Stimulated activated CD8-positive, alpha-beta memory T cell treated with anti-CD3 and anti-CD28 coated beads, Interleukin-4, amount 100 ng/mL, for 4 hours (primary cell): ENCODE data around the gene KCNIP4.

ENCODE experiments used
- DNase-seq, 2 donors: peaks; one replicate each; pipeline ENCODE4 v3.0.0-alpha.2; 2020; ENCODE audit warnings: low read depth in 2 of 2, low spot score in 1 of 2

The KCNIP4 gene

DNA sequence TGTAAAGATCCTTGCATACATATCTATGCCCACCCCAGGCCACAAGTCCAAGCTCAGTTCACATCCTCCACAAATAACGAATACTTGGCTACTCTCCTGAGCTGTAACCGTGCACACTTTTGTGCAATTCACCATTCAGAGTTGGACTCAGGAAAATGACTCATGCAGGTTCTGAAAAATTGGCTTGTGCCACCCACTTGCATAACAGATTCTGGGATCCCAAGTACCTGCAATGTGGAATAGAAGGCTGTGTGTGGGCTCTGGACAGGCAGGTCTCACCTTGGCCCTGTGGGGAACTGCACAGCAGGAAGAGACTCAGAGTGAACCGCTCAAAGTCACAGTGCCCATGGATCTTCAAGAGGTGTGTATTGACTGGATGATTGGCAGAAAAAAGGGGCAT lies 745.6 kb downstream of the KCNIP4 start:
- no peak for DNase-seq

DNA sequence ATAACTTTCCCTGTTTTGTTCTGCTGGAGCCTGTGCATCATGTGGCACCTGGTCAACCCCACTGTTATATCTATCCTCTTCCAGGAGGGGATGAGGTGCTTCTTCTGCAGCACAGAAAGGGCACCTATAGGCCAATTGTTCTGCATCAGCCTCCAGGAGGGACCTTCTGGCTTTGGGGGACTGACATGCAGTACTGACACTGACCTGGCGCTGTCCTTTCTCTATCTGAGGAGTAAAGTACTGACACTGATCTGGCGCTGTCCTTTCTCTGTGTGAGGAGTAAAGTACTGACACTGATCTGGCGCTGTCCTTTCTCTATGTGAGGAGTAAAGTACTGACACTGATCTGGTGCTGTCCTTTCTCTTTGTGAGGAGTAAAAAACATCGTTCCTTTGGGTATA lies 749.9 kb downstream of the KCNIP4 start:
- no peak for DNase-seq

DNA sequence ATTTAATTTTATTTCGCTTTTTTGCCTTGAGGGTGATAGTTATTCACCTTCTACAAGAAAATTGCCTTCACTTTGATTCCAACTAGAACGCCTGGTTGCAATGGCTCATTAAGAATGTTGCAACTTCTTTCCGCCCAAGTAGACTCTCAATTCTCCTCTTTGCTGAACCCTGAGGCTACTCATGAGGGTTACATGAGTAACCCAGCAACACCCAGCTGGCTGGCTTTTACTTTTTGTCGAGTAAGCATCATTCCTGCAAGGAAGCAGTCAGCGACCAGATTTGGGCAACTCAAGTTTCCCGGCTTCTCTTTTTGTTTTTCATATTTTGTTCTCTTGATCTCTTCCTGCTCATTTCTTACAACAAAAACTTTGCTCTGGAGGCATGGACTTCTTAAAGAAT lies 752.9 kb downstream of the KCNIP4 start:
- DNase-seq: no peak

DNA sequence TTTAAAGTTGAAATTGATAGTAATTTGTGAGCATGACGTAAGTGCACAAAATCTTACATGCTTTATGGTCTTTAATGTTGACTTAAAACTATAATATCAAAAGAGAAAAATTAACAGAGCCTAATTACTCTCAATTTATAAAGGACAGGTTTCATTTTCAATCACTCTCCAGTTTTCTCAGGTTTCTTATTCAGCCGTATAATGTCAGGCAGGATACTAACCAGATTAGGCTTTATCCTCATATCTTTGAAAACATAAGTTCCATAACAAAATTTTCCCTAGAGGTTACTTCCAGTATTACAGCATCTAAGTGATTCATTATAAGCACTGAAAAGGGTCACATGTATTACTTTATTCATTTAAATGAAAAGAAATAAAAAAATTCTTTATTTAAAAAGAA lies 756.2 kb downstream of the KCNIP4 start:
- DNase-seq: no peak

DNA sequence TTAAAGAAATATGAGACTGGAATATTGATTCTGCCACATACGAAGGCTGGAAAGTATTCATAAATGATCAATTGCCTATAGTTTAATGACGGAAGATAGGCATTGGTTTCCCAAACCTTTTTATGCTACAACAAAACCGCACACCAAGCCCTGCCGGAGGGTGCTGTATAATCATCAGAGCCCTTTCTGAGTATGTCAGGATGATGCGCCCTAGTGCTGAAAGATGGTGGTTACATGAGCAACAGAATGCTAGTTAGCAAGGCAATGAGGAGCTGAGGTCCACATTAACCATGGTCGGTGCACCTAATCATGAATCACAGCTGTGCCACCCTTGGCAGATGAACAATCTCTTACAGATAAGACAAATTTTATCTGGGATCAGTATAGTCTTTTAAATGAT lies 757.3 kb downstream of the KCNIP4 start:
- no peak for DNase-seq

DNA sequence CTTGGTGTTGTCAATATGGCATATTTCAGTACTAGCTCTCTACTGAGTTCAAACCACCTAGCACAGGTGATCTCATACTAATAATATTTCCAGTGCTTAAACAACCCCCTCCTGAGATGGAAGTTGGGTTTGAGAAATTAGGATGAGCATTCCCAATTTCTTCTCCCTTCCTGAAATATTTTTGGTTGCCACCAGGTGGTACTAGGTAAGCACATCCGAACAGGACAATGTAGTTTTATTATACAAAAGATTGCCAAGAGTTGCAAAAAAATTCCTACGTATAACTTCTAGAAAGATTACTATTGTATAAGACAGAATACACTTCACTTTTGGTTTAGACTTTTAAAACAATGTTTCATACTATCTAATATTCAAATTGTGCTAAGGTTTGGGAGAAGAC lies 763.8 kb downstream of the KCNIP4 start:
- DNase-seq: no peak

DNA sequence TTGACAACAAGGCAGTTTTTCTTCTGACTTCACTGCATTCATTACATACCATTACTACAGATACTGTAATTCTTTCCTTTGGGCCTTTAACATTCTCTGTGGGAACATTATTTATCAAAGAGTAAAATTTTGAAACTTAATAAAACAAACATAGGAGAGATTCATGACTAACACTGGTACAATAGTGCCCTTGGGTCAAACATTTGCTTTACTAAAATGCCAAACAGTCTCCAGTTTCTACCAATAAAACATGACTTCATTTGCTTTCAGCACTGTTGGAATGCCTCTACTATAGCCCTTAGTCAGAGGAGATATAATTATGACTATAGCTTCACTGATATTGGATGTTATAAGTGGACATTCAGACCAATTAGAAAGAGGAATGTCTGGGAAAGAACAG lies 766.9 kb downstream of the KCNIP4 start:
- no peak for DNase-seq

DNA sequence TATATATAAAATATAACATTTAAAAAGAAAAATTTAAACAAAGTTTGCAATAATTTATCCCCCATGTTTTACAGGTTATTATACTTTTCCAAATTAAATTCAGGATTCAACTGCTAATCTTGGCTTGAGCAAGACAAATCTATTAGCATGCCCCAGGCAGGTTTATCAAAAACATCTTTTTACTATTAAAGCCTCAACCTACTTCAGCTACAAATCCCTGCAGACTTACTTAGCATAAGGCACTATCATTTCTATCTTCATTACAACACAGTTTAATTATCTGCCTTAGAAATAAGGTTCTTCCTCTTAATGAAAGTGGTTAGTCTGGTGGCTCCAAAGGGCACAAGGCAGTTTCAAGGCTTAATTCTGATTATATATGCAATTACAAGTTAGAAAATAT lies 770.7 kb downstream of the KCNIP4 start:
- no peak for DNase-seq

DNA sequence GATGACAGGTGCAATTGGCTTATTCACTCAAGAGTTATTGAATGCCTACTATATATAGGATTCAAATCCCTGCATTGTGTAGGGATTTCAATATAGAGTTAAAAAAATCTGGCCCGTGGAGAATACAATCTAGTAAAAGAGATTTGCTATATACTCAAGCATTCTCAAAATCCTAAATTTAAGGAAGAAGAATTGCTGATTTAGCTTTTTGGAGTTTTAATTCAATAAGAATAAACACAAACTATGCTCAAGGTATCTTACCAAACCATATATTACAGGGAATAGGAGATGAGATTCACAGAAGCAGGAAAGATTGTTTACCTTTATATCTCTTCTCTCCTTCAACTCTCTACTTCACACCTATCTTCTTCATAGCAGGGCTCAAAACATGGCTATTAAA lies 771.5 kb downstream of the KCNIP4 start:
- DNase-seq: no peak

DNA sequence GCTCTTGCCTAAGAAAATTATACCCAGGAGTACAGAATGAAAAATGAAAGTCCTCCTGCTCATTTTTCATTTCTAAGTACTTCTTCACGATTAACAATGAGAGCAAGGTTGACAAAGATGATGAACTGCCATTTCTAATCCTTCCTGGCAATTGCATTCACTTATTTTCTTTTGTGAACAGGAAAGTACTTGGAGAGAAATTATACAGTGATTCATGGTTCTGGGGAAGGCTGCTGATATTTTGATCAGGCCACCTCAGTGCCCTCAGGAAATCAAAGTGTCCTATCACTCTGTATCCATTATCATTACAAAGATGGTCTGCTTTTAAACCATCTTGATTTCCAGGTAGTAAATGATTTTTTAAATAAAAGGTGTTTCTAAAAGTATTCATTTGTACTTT lies 780.9 kb downstream of the KCNIP4 start:
- DNase-seq: no peak

DNA sequence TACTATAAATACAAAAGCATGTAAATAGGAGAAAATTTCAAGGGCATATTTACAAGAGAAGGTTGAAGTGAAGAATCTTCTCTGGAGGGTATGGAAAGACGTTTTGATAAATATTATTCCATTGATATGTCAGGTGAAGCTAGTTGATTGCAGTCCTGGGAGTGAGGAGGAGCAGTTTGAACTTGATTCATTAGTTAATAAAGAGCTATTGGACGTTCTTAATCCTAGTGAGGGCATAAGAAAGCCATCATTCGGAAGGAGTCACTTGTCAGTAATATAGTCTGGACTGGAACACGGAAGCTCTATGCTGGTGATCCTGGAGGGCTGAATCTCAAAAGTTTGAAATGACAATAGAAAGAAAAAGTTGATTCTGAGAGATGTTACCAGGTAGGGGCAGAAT lies 793.2 kb downstream of the KCNIP4 start:
- no peak for DNase-seq

DNA sequence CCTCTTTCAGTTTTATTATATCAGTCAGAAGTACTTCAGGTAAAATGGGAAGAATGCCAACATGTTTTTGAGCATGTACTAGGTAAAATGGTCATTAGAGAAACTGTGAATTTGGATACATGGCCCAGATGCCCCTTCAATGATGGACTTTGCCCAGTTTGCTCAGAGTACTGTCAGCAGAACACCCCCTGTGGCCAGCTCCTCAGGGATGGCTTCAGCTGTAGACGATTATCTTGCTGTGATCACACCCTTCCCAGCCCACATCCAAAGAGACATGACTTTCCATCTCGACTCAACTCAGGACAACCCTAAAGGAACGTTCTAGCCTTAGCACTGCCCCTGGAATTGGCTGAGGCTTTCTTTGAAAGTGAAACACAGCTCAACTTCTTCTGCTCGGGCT lies 809.2 kb downstream of the KCNIP4 start:
- DNase-seq: no peak

DNA sequence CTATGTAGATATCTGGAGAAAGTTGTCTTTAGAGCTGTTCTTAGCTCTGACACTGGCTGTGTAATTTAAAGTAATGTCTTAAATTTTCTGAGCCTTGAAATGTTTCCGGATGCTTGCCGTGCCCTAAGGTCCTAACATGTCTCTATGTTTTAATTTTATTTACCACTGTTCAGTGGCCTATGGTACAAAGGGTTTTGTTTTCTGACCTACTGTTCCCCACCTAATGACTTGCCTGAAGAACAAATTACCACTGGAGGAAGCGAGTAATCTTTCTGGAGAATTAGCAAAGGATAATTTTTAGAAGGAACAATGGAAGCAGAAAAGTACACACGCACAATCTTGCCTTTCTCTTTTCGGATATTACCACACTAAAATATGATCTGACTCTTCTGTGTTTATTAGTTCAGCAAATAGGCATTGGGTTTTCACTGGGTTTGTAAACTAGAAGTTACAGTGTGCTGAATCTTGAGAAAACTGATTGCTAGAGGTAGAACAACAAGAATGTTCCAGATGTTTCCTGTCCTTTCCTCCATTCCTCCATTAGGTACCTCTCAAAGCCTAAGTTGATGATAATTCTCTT lies 812.4 kb downstream of the KCNIP4 start:
- DNase-seq: no peak

DNA sequence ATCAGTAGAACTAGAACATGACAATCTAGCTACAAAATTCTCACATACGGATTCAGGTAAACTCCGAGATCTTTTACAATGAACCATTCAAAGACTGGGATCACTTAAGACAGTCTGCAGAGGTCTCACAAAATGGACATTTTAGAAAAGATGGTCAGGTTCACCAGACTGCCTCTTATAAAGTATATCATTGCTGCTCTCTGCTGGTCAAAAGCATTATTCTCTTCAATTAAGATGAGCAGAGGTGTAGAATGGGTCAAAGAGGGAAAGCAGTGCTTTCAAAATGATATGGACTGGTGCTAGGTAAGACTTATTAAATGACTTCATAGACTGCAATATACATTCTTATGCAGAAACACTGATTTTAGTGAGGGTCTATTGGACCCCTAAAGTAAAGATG lies 813.6 kb downstream of the KCNIP4 start:
- DNase-seq: no peak

DNA sequence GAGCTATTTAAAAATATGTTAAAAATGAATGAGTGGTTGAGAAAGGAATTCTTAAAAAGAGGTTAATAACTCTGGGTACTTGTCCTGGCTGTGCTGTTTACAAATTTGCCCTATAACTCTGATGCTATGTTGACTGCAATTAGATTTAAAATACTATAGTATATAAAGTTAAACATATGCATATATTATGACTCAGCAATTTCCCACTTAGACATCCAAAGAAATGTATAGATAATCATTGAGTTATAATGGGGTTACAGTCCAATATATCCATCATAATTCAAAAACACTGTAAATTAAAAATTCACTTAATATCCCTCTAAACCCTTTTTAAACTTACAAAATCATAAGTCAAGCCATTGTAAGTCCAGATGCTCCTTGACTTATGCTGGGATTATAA lies 818.0 kb downstream of the KCNIP4 start:
- no peak for DNase-seq

DNA sequence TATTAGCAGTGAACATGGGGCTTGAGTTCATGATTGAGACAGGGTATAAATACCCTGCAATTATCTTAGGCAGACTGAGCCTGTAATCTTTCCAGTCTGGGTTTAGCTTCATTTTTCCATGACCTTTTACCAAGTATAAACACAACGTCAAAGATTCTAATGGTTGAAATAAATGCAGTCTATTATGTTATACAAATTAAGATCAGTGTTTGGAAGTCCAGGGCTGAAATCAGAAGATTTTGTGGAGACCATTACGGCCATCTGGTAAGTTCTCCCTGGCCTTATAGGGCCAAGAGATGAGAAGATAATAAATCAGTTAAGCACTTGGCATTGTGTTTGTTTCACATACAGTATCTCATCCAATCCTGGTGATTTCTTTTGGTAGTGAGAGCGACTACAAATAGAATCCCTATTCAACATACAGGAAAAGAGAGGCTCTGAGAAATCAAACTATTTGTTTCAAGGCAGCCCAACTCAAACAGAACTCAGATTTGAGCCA lies 822.5 kb downstream of the KCNIP4 start:
- DNase-seq: no peak

DNA sequence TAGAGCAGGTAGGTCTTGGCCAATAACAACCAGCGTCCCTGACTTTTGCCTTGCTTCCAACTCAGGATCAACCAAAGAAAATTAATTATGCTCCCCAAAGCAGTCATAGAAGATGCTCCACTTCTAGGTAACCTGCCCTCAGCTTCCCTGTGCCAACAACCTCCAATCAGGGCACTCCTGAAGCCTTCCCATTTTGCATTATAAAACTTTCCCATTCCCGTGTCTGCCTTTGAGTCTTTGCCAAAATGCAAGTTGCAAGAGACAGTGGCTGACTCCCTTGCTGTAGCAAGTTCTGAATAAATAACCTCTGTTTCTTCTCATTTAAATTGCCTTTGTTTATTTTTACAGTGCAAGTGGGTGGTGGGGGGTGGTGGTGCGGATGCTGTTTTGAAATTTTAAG lies 830.3 kb downstream of the KCNIP4 start:
- DNase-seq: no peak

DNA sequence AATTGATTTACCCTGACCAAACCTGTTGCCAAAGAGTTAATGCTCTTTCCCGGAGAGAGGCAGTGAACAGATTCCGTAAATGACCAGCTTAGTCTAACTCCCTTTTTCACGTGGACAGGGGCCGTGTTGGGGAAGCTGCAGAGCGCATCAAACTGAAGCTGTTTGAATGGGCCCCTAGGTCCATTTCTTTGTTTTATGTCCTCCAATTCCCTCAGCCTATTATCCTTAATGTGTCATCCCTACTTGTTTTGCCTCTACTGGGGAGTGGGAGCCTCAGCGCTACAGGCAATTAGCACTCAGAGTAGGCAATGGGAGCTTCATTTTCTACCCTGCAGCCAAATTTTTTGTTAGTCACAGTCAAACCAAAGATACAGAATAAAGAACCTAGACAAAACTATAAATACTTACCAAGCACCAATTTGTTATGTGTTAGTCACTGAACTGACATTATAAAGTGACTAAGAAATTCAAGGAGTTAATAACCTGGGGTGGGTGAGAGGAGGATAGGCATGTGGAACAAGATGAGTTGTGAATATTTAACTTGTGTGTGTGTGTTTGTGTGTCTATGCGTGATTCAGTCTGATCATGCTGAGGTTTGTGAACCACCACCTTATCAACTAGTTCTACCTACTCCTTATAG lies 830.9 kb downstream of the KCNIP4 start:
- no peak for DNase-seq

DNA sequence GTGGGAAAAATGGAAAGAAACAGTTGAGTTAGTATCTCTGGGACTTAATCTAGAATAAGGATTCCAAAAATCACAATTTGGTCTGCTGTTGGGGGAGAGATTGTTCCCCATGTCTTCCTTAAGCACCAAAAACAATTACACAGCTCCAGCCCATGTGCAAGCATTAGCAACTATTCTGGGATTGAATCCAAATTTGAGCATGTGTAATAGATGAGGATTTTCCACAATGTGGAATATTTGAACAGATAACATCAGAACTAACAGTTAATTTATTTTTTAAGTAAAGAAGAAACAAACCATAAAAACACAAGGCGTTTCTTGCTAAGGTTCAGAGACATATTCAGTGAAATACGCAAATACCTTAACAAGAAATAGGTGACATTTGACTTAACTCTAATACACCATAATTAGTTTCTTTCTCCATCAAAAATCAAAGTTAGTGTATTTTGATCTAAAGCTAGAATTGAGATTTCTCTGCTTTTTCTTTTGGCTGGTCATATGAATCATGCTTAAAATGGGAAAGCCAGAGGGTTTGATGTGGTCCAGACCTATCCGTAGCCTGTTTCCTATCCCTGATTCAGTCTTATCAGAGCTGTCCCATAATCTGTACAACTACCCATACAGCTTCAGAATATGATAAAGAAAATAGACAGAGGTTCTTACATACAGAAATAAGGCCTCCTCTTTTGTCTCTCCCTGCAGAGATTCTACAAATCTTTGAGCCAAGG lies 834.9 kb downstream of the KCNIP4 start:
- DNase-seq: no peak

DNA sequence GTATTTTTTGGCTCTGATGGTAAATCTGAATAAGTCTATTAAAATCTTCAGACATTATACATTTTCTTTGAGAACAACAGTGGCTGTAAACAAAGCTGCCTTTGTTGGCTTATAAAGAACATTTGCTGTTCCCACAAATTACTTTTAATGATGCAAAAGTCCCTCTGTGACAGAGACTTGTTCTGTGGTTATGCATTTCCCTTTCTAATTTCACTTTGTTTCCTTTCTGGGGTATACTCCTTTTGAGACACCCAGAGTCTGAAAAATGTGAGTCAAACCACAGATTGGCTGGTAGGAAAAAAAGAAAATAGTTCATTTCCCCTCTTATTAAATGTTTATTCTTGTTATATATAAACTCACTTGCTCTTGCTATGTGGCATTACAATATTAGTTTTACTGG lies 845.9 kb downstream of the KCNIP4 start:
- DNase-seq: no peak

DNA sequence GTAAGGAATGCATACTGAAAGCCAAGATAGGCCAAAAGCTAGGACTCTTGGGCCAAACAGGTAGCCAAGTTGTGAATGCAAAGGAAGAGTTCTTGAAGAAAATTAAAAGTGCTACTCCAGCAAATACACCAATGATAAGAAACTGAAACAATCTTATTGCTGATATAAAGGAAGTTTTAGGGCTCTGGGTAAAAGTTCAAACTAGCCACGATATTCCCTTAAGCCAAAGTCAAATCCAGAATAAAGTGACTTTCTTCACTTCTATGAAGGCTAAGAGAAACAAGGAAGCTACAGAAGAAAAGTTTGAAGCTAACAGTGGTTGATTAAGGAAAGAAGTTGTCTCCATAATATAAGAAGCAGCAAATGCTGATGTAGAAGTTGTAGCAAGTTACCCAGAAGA lies 850.7 kb downstream of the KCNIP4 start:
- DNase-seq: no peak

DNA sequence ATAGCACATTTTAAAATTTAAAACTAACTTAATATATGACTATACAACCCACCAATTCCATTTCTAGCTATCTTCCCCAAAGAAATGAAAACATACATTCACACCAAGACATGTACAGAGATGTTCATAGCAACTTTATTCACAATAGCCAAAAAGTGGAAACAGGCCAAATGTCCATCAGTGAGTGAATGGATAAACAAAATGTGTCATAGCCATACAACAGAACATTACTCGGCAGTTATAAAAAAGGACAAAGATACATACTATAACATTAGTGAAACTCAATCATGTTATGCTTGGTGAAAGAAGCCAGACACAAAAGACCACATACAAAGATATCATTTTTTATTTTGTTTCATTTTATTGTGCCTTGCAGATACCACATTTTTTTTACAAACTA lies 851.5 kb downstream of the KCNIP4 start:
- no peak for DNase-seq

DNA sequence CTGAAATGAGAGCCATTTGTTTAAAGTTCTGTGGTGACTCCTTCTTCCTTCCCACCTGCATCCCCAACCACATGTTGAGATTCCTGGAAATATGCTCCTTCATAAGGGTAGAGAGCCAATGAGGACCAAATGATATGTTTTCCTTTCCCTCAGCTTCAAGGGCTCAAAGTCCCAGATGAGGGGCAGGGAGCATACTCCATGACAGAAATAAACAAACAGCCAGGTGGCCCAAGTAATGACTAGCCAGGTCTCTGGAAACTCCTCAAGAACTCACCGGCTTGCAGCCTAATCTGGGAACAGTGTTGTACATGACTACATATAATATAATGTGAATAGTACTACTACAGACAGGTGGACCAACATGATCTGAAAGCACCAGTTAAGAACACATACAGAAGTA lies 856.0 kb downstream of the KCNIP4 start:
- DNase-seq: no peak
